GM12875 (cell line): Measurements from ENCODE around the gene SPATA31E1.
"Not testable (repeated sequence)": the region's sequence is repeated elsewhere in the genome, so short reads cannot be mapped to it uniquely, and the experiment has no call there.

ENCODE experiments used
- H3K4me3 ChIP-seq: one replicate; pipeline ENCODE4 v1.5.1; 2011; ENCODE audit warnings: low read depth, low read length, control low read depth
- CTCF ChIP-seq: IDR thresholded peaks from 2 replicates; pipeline ENCODE4 v1.5.1; 2011; ENCODE audit warnings: low read depth, mild to moderate bottlenecking, control low read depth, inconsistent platforms, low read length, moderate library complexity, borderline replicate concordance; ENCODE audit not compliant: insufficient read depth

Gene SPATA31E1

GRCh38 chr9:87909310-87910041 lies 26.8 kb downstream of the SPATA31E1 start:
- no peak overlapping the region for H3K4me3 ChIP-seq
- no peak for TF ChIP-seq CTCF

- no peak overlapping the region for H3K4me3 ChIP-seq
- no peak for TF ChIP-seq CTCF
Measured at GRCh38 chr9:87910821-87911220, 28.1 kb downstream of the SPATA31E1 start.

GRCh38 chr9:87917662-87918061 lies 35.0 kb downstream of the SPATA31E1 start, which contains the start of gene SPATA31C1:
SPATA31C1 (plus strand) TSS chr9:87917962.
- H3K4me3 ChIP-seq = not testable (repeated sequence)

GRCh38 chr9:87919013-87919412 lies 36.3 kb downstream of the SPATA31E1 start:
- not testable (repeated sequence) for H3K4me3 ChIP-seq

GRCh38 chr9:87921561-87921960 lies 38.9 kb downstream of the SPATA31E1 start:
- not testable (repeated sequence) for H3K4me3 ChIP-seq

- not testable (repeated sequence) for H3K4me3 ChIP-seq
Measured at GRCh38 chr9:87923012-87923411, 40.3 kb downstream of the SPATA31E1 start.

- H3K4me3 ChIP-seq = not testable (repeated sequence)
Measured at GRCh38 chr9:87924851-87925250, 42.2 kb downstream of the SPATA31E1 start.

GRCh38 chr9:87929152-87929551 lies 46.5 kb downstream of the SPATA31E1 start:
- not testable (repeated sequence) for H3K4me3 ChIP-seq

- H3K4me3 ChIP-seq = not testable (repeated sequence)
Measured at GRCh38 chr9:87934444-87934843, 51.8 kb downstream of the SPATA31E1 start.

- H3K4me3 ChIP-seq = not testable (repeated sequence)
Measured at GRCh38 chr9:87937352-87937751, 54.7 kb downstream of the SPATA31E1 start.

GRCh38 chr9:87937918-87938317 lies 55.2 kb downstream of the SPATA31E1 start:
- not testable (repeated sequence) for H3K4me3 ChIP-seq

- H3K4me3 ChIP-seq = not testable (repeated sequence)
Measured at GRCh38 chr9:87938336-87938735, 55.7 kb downstream of the SPATA31E1 start.
